HG03066 (cell line): ENCODE results near the gene DACT3.

ENCODE experiments used
- ATAC-seq: cut with Tn5 transposase; IDR thresholded peaks from one replicate; pipeline ENCODE4 v1.9.1; 2021; ENCODE audit warnings: low read depth; ENCODE audit not compliant: unreplicated experiment

DACT3 gene

GRCh38 chr19:46614114-46614722, 46.8 kb downstream of the DACT3 start:
- no peak for ATAC-seq

GRCh38 chr19:46613525-46613924, 47.5 kb downstream of the DACT3 start:
- ATAC-seq, result no peak

GRCh38 chr19:46611776-46612175, 49.2 kb downstream of the DACT3 start:
- no peak for ATAC-seq

GRCh38 chr19:46610851-46611770, 49.9 kb downstream of the DACT3 start:
- no peak for ATAC-seq

- no peak for ATAC-seq
Measured at GRCh38 chr19:46610413-46610775, 50.6 kb downstream of the DACT3 start.

- ATAC-seq, result no peak
Measured at GRCh38 chr19:46609511-46610412, 51.2 kb downstream of the DACT3 start.

GRCh38 chr19:46608581-46609345, 52.2 kb downstream of the DACT3 start:
- ATAC-seq, result no peak

- ATAC-seq, result no peak
Measured at GRCh38 chr19:46608178-46608577, 52.8 kb downstream of the DACT3 start.

GRCh38 chr19:46607448-46607841, 53.5 kb downstream of the DACT3 start:
- ATAC-seq, result no peak

- no peak for ATAC-seq
Measured at GRCh38 chr19:46606681-46607447, 54.1 kb downstream of the DACT3 start.

- ATAC-seq, result no peak
Measured at GRCh38 chr19:46606019-46606418, 55.0 kb downstream of the DACT3 start.

- no peak for ATAC-seq
Measured at GRCh38 chr19:46605356-46605821, 55.6 kb downstream of the DACT3 start.

- no peak for ATAC-seq
Measured at GRCh38 chr19:46604781-46605355, 56.1 kb downstream of the DACT3 start.

GRCh38 chr19:46603752-46604231, 57.2 kb downstream of the DACT3 start:
- no peak for ATAC-seq

GRCh38 chr19:46603195-46603637, 57.8 kb downstream of the DACT3 start:
- no peak for ATAC-seq

GRCh38 chr19:46602392-46603194, 58.4 kb downstream of the DACT3 start:
- ATAC-seq, result no peak

- peak; percentile 3 for ATAC-seq
Measured at GRCh38 chr19:46601318-46602224, 59.4 kb downstream of the DACT3 start, which contains the start of gene CALM3. Gene CALM3 (plus strand): TSS chr19:46601330. CDS start chr19:46601435, 105 bp downstream.
